GM08714 (cell line): ENCODE data around the gene ARHGAP26.

Source experiments
- H3K4me3 ChIP-seq: fragments of 200-500 bp; sonication (Bioruptor generic); 2 replicates; pipeline ENCODE4 v1.5.1; 2014; ENCODE audit warnings: mild to moderate bottlenecking, low read length, inconsistent platforms
- ZNF274 ChIP-seq: IDR thresholded peaks from 2 replicates; pipeline ENCODE4 v1.6.1; 2012; ENCODE audit warnings: mild to moderate bottlenecking, low read depth, low read length

The ARHGAP26 gene

GRCh38 chr5:142821034-142821732, 51.0 kb downstream of the ARHGAP26 start:
- no peak overlapping the region for H3K4me3 ChIP-seq
- TF ChIP-seq ZNF274: no peak

GRCh38 chr5:142821733-142822487, 51.7 kb downstream of the ARHGAP26 start:
- no peak overlapping the region for H3K4me3 ChIP-seq

GRCh38 chr5:142823126-142823525, 52.9 kb downstream of the ARHGAP26 start:
- H3K4me3 ChIP-seq: no peak overlapping the region
- no peak for TF ChIP-seq ZNF274

More at GRCh38 chr5:142821733-142822487, 51.7 kb downstream of the ARHGAP26 start:
- no peak for TF ChIP-seq ZNF274

GRCh38 chr5:142823806-142824205, 53.6 kb downstream of the ARHGAP26 start:
- no peak for TF ChIP-seq ZNF274
- H3K4me3 ChIP-seq: no peak overlapping the region

- no peak overlapping the region for H3K4me3 ChIP-seq
- no peak for TF ChIP-seq ZNF274
Observed at GRCh38 chr5:142824391-142824790, 54.2 kb downstream of the ARHGAP26 start.

GRCh38 chr5:142825378-142826089, 55.4 kb downstream of the ARHGAP26 start:
- no peak for TF ChIP-seq ZNF274
- H3K4me3 ChIP-seq: no peak overlapping the region

- no peak for TF ChIP-seq ZNF274
- no peak overlapping the region for H3K4me3 ChIP-seq
Observed at GRCh38 chr5:142826093-142826492, 55.9 kb downstream of the ARHGAP26 start.

- H3K4me3 ChIP-seq: no peak overlapping the region
Observed at GRCh38 chr5:142826741-142827492, 56.7 kb downstream of the ARHGAP26 start.

GRCh38 chr5:142827934-142828576, 57.9 kb downstream of the ARHGAP26 start:
- TF ChIP-seq ZNF274: no peak
- no peak overlapping the region for H3K4me3 ChIP-seq

More at GRCh38 chr5:142826741-142827492, 56.7 kb downstream of the ARHGAP26 start:
- no peak for TF ChIP-seq ZNF274

- no peak for TF ChIP-seq ZNF274
- no peak overlapping the region for H3K4me3 ChIP-seq
Observed at GRCh38 chr5:142828797-142829535, 58.8 kb downstream of the ARHGAP26 start.

GRCh38 chr5:142829801-142830220, 59.6 kb downstream of the ARHGAP26 start:
- no peak overlapping the region for H3K4me3 ChIP-seq
- TF ChIP-seq ZNF274: no peak

- H3K4me3 ChIP-seq: no peak overlapping the region
Observed at GRCh38 chr5:142830241-142831008, 60.2 kb downstream of the ARHGAP26 start.

GRCh38 chr5:142831009-142831383, 60.8 kb downstream of the ARHGAP26 start:
- H3K4me3 ChIP-seq: no peak overlapping the region
- no peak for TF ChIP-seq ZNF274

More at GRCh38 chr5:142830241-142831008, 60.2 kb downstream of the ARHGAP26 start:
- TF ChIP-seq ZNF274: no peak
